K562 (cell line): Measurements from ENCODE around the gene TMEM273. TPM values are rescaled to one million over a fixed set of nuclear protein-coding genes. Genes with fewer than 3 reads are reported as not detected.

Experiments used
- ATF7 ChIP-seq: fragments of 450-650 bp; IDR thresholded peaks from 2 replicates; pipeline ENCODE4 v1.7.1; 2014; ENCODE audit warnings: mild to moderate bottlenecking, moderate library complexity
- CBFA2T3 ChIP-seq: fragments of 450-650 bp; IDR thresholded peaks from 2 replicates; pipeline ENCODE4 v1.6.1; 2017
- CREB3 ChIP-seq: fragments of 450-650 bp; conservative IDR thresholded peaks from 2 replicates; pipeline ENCODE4 v1.6.1; 2016; ENCODE audit warnings: missing genetic modification characterization, low read depth, mild to moderate bottlenecking, missing compliant biosample characterization, moderate library complexity
- EGR1 ChIP-seq: fragments of 450-650 bp; conservative IDR thresholded peaks from 2 replicates; pipeline ENCODE4 v1.6.1; 2017; ENCODE audit warnings: mild to moderate bottlenecking
- FIP1L1 ChIP-seq: fragments of 200-400 bp; formaldehyde crosslinking; IDR thresholded peaks from 2 replicates; pipeline ENCODE4 v1.6.1; 2018; ENCODE audit warnings: mild to moderate bottlenecking, low read depth, low read length; ENCODE audit not compliant: poor library complexity, severe bottlenecking
- FOXP1 ChIP-seq: sonication (generic); formaldehyde crosslinking; IDR thresholded peaks from 2 replicates; pipeline ENCODE4 v1.8.0; 2022; ENCODE audit warnings: mild to moderate bottlenecking, missing genetic modification reagents
- HDAC8 ChIP-seq: fragments of 450-650 bp; IDR thresholded peaks from 2 replicates; pipeline ENCODE4 v1.6.1; 2016; ENCODE audit warnings: mild to moderate bottlenecking, missing genetic modification characterization, moderate library complexity, missing compliant biosample characterization
- HIVEP1 ChIP-seq: fragments of 250-450 bp; sonication (Bioruptor Pico); IDR thresholded peaks from 2 replicates; pipeline ENCODE4 v1.4.0; 2020; ENCODE audit warnings: mild to moderate bottlenecking
- HSF4 ChIP-seq: fragments of 250-450 bp; sonication (Bioruptor Pico); IDR thresholded peaks from 2 replicates; pipeline ENCODE4 v2.1.2; 2022; ENCODE audit warnings: mild to moderate bottlenecking, moderate library complexity, borderline replicate concordance
- IFI16 ChIP-seq: fragments of 250-450 bp; sonication (Bioruptor Pico); IDR thresholded peaks from 2 replicates; pipeline ENCODE4 v2.1.2; 2022; ENCODE audit warnings: mild to moderate bottlenecking, inconsistent platforms
- JUND ChIP-seq, 2 experiments: IDR thresholded peaks; 2 replicates in 1 of 2; 3 replicates in 1 of 2; pipeline ENCODE4 v1.6.1; 2011; ENCODE audit warnings: borderline replicate concordance in 2 of 2, low read depth in 2 of 2, low read length in 2 of 2, improper control_type of control experiment in 1 of 2, missing biosample characterization in 1 of 2, missing genetic modification characterization in 1 of 2, missing genetic modification reagents in 1 of 2
- KDM1A ChIP-seq, 2 experiments: fragments of 450-650 bp; IDR thresholded peaks; 2 replicates each; pipeline ENCODE4 v1.6.1; 2016; ENCODE audit warnings: mild to moderate bottlenecking in 2 of 2
- KDM2B ChIP-seq: fragments of 250-450 bp; sonication (Bioruptor Pico); IDR thresholded peaks from 2 replicates; pipeline ENCODE4 v1.8.0; 2021; ENCODE audit warnings: mild to moderate bottlenecking, moderate library complexity
- POU5F1 ChIP-seq: fragments of 150-350 bp; IDR thresholded peaks from 2 replicates; pipeline ENCODE4 v1.6.1; 2014; ENCODE audit warnings: borderline replicate concordance, low read length, low read depth, mild to moderate bottlenecking; ENCODE audit not compliant: partially characterized antibody
- SFPQ ChIP-seq: fragments of 200-400 bp; formaldehyde crosslinking; IDR thresholded peaks from 2 replicates; pipeline ENCODE4 v1.6.1; 2017; ENCODE audit warnings: mild to moderate bottlenecking, low read depth, low read length, moderate library complexity
- TARDBP ChIP-seq: fragments of 450-650 bp; IDR thresholded peaks from 2 replicates; pipeline ENCODE4 v1.6.1; 2016
- TEAD2 ChIP-seq: fragments of 450-650 bp; IDR thresholded peaks from 2 replicates; pipeline ENCODE4 v1.6.1; 2016; ENCODE audit warnings: missing genetic modification characterization, control low read depth, missing compliant biosample characterization
- THAP12 ChIP-seq: fragments of 250-450 bp; sonication (Bioruptor Pico); IDR thresholded peaks from 2 replicates; pipeline ENCODE4 v1.9.0; 2021; ENCODE audit warnings: mild to moderate bottlenecking, inconsistent platforms
- YY1 ChIP-seq, 3 experiments: IDR thresholded peaks; 2 replicates each; pipeline ENCODE4 v1.6.1; 2011; ENCODE audit warnings: low read length in 2 of 3, mild to moderate bottlenecking in 2 of 3, moderate library complexity in 2 of 3, borderline replicate concordance in 1 of 3, control low read depth in 1 of 3, low read depth in 1 of 3; ENCODE audit not compliant: insufficient read depth in 3 of 3, insufficient replicate concordance in 2 of 3, control insufficient read depth in 1 of 3, insufficient read length in 1 of 3; ENCODE audit errors: extremely low read depth in 1 of 3
- ZNF431 ChIP-seq: sonication (generic); formaldehyde crosslinking; IDR thresholded peaks from 2 replicates; pipeline ENCODE4 v1.8.0; 2022; ENCODE audit warnings: mild to moderate bottlenecking, missing genetic modification reagents
- ZNF449 ChIP-seq: fragments of 250-450 bp; sonication (Bioruptor Pico); IDR thresholded peaks from 2 replicates; pipeline ENCODE4 v1.8.0; 2022; ENCODE audit warnings: moderate library complexity, mild to moderate bottlenecking, inconsistent platforms
- polyA plus RNA-seq, 8 experiments: library from polyadenylated mRNA; depleted of rRNA in 4 of 8; stranded (reverse) in 5 of 8; unstranded in 3 of 8; fragments of >200 nt; fragmentation: Nextera tagmentation in 2 of 8; fragmentation: Illumina TruSeq in 1 of 8; extraction: Ambion mirVana in 2 of 8; extraction: Trizol in 1 of 8; gene quantifications; 2 replicates each; pipeline versions ENCODE4 v1.2.1 to v1.2.3, GENCODE V29; 2011 to 2014; ENCODE audit warnings: inconsistent platforms in 1 of 8, missing spikeins in 1 of 8
- total RNA-seq, 7 experiments: library from RNA; depleted of rRNA in 6 of 7; stranded (reverse); fragments of >200 nt in 6 of 7; fragmentation: Illumina TruSeq in 2 of 7; extraction: Trizol in 2 of 7; gene quantifications; 2 replicates each; pipeline versions ENCODE4 v1.2.1 to v1.2.3, GENCODE V29; 2011 to 2021; ENCODE audit warnings: low replicate concordance in 1 of 7

TMEM273 gene
- total and polyA plus RNA-seq, 9 of the 15 experiments (the other 6 are each of a cell fraction or from before 2014, with no cell fraction given): 39.2 to 131 (median 95.6) TPM

GRCh38 chr10:49164559-49165188, 23.5 kb downstream of the TMEM273 start (continued):
- TF ChIP-seq SFPQ: no peak
- no peak for TF ChIP-seq FIP1L1
- TF ChIP-seq FOXP1: no peak
- TF ChIP-seq KDM2B (CRISPR knock-in tag): no peak
- peak; percentile 34; the same call in 1 of the 2 replicates for TF ChIP-seq ATF7
- no peak for TF ChIP-seq ZNF431 (CRISPR knock-in tag)
- TF ChIP-seq HDAC8: no peak
- TF ChIP-seq CREB3: no peak
- TF ChIP-seq POU5F1: no peak
- TF ChIP-seq HSF4: no peak
- no peak for TF ChIP-seq JUND (IDR thresholded peaks at IDR 0.05; ENCODE audit: borderline replicate concordance, low read depth, low read length)
- TF ChIP-seq JUND (tag; IDR thresholded peaks at IDR 0.05; ENCODE audit: borderline replicate concordance, low read depth, low read length): no peak; the same call in 2 of the 3 replicates
- TF ChIP-seq YY1 (IDR thresholded peaks at IDR 0.05; ENCODE audit: borderline replicate concordance in 1 of 3, control insufficient read depth in 1 of 3, extremely low read depth in 1 of 3, insufficient read depth in 3 of 3, insufficient read length in 1 of 3, insufficient replicate concordance in 2 of 3, low read depth in 1 of 3, low read length in 2 of 3): peak in 1 of 3 experiments; percentile 23
- TF ChIP-seq ZNF449 (CRISPR knock-in tag): no peak
- no peak for TF ChIP-seq TEAD2 (tag)
- TF ChIP-seq EGR1: no peak
- no peak for TF ChIP-seq IFI16 (CRISPR knock-in tag)
- no peak for TF ChIP-seq KDM1A (IDR thresholded peaks at IDR 0.05)
- no peak for TF ChIP-seq CBFA2T3
- TF ChIP-seq THAP12: no peak
- TF ChIP-seq TARDBP: no peak
- no peak for TF ChIP-seq HIVEP1
